ENCODE data around the gene NDST4. TPM values are rescaled to one million over a fixed set of nuclear protein-coding genes. Genes with fewer than 3 reads are reported as not detected.

The NDST4 gene
- total RNA-seq, 1 experiment from 2014 or later: not detected

DNA sequence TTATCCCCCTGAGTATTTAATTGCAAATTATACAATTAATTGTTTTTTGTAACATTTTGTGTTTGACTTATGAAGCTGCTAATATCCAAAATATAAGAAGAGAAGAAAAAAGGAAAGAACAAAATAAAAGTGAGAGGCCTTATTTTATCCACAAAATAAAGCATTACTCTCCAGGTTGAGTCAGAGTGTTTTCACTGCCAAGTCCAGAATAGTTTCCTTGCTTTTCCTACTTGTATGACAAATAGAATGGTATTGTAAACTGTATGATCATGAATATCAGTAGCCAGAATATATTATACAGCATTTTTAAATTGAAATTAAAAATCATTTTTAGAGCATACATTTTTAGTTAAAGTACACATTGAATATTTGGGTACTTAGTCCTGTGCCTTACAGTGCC is 237.8 kb downstream of the NDST4 start:
- Histone ChIP-seq H3K27ac (ENCODE audit: low read length) (no peak overlapping the region), H3K9me3 (ENCODE audit: low read length) (no peaks in the 10 kb centered on the region), H3K36me3 (ENCODE audit: low read depth, low read length) (no peaks in the 10 kb centered on the region), H3K4me1 (ENCODE audit: insufficient read depth, low read length) (no peaks in the 10 kb centered on the region), H3K9me2 (replicated peaks; ENCODE audit: low read length) (no peaks in the 10 kb centered on the region), H3K27me3 (ENCODE audit: low read length) (no peaks in the 10 kb centered on the region), H2AFZ (ENCODE audit: low read length) (no peak overlapping the region), H3F3A (ENCODE audit: low read length, unreplicated experiment) (no peaks in the 10 kb centered on the region), H3K79me2 (ENCODE audit: low read length) (no peaks in the 10 kb centered on the region), H3K4me3 (ENCODE audit: low read length) (no peak overlapping the region), H4K20me1 (ENCODE audit: low read length) (no peaks in the 10 kb centered on the region), H3K4me2 (ENCODE audit: low read length) (no peak overlapping the region), H3K9ac (ENCODE audit: low read length) (no peak overlapping the region)
- TF ChIP-seq EZH2phosphoT487 (IDR thresholded peaks at IDR 0.05; ENCODE audit: borderline replicate concordance, low read length): no peak
- TF ChIP-seq EZH2 (IDR thresholded peaks at IDR 0.05; ENCODE audit: low read length, unreplicated experiment): no peak
- TF ChIP-seq, protein P1, sequence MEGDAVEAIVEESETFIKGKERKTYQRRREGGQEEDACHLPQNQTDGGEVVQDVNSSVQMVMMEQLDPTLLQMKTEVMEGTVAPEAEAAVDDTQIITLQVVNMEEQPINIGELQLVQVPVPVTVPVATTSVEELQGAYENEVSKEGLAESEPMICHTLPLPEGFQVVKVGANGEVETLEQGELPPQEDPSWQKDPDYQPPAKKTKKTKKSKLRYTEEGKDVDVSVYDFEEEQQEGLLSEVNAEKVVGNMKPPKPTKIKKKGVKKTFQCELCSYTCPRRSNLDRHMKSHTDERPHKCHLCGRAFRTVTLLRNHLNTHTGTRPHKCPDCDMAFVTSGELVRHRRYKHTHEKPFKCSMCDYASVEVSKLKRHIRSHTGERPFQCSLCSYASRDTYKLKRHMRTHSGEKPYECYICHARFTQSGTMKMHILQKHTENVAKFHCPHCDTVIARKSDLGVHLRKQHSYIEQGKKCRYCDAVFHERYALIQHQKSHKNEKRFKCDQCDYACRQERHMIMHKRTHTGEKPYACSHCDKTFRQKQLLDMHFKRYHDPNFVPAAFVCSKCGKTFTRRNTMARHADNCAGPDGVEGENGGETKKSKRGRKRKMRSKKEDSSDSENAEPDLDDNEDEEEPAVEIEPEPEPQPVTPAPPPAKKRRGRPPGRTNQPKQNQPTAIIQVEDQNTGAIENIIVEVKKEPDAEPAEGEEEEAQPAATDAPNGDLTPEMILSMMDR (conservative IDR thresholded peaks at IDR 0.05; ENCODE audit: low read depth, low read length): no peak
- CTCF ChIA-PET: no interaction called here
- intact Hi-C loops (cut with micrococcal nuclease): no loop called here
- ATAC-seq (peak; percentile 66), DNase-seq (peak; percentile 5)
- no TSS peak for BruUV-seq (replicated peaks)
- POLR2A ChIA-PET (ENCODE audit: unreplicated experiment): no interaction called here

DNA sequence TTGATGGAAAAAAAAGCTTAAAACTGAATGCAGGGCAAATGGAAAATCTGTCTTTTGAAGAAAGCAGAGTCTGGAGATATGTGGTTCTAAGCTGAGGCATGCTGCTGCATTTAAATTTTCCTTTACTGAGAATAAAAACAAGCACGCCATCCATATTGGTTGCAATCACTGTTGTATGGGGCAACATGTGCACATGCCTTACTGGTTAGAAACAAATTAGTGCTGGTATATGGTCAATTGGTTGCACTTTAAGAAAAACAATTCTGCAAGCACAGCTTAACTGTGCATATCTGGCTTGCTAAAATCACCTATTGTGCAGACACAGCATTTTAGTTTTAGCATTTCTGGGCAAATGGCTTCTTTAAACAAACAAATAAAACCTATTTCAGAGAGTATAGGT is 239.1 kb downstream of the NDST4 start:
- DNase-seq: no peak
- BruUV-seq (replicated peaks): no TSS peak
- Histone ChIP-seq H3K4me1 (ENCODE audit: insufficient read depth, low read length) (no peaks in the 10 kb centered on the region), H3K27me3 (ENCODE audit: low read length) (no peaks in the 10 kb centered on the region), H3K9me3 (ENCODE audit: low read length) (no peaks in the 10 kb centered on the region), H3K79me2 (ENCODE audit: low read length) (no peaks in the 10 kb centered on the region), H2AFZ (ENCODE audit: low read length) (no peak overlapping the region), H3K36me3 (ENCODE audit: low read depth, low read length) (no peaks in the 10 kb centered on the region), H3K27ac (ENCODE audit: low read length) (no peak overlapping the region), H3K4me2 (ENCODE audit: low read length) (no peak overlapping the region), H4K20me1 (ENCODE audit: low read length) (no peaks in the 10 kb centered on the region), H3K4me3 (ENCODE audit: low read length) (no peak overlapping the region), H3F3A (ENCODE audit: low read length, unreplicated experiment) (no peaks in the 10 kb centered on the region), H3K9me2 (replicated peaks; ENCODE audit: low read length) (no peaks in the 10 kb centered on the region), H3K9ac (ENCODE audit: low read length) (no peak overlapping the region)
- intact Hi-C loops (cut with micrococcal nuclease): no loop called here
- CTCF ChIA-PET: no interaction called here
- TF ChIP-seq, protein P1 (conservative IDR thresholded peaks at IDR 0.05; ENCODE audit: low read depth, low read length): no peak
- TF ChIP-seq EZH2phosphoT487 (IDR thresholded peaks at IDR 0.05; ENCODE audit: borderline replicate concordance, low read length): no peak
- TF ChIP-seq EZH2 (IDR thresholded peaks at IDR 0.05; ENCODE audit: low read length, unreplicated experiment): no peak
- no peak for ATAC-seq
- POLR2A ChIA-PET (ENCODE audit: unreplicated experiment): no interaction called here

DNA sequence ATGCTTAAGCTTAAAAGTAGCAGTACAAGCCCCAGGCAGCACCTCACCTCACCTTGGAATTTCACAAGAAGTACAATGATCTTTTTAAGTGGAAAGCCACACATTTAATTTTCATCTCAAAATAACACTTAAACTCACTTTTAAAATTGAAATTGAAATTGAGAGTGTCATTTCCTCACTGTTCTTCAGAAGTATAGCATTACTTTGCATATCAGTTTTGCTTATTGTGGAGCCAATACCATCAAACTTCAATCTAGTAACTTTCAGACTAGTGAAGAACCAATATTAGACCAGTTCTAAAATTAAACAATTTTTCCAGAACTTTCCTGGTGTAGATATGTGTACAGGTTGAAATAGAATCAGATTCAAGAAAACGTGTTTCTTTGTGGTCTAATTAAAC is 242.4 kb downstream of the NDST4 start:
- H3K36me3 ChIP-seq (ENCODE audit: low read depth, low read length): no peaks in the 10 kb centered on the region
- intact Hi-C loops (cut with micrococcal nuclease): no loop called here
- no TSS peak for BruUV-seq (replicated peaks)
- DNase-seq (no peak), ATAC-seq (no peak)
- no peak overlapping the region for H3K9ac ChIP-seq (ENCODE audit: low read length)
- H3K27me3 ChIP-seq (ENCODE audit: low read length): no peaks in the 10 kb centered on the region
- no peak overlapping the region for H2AFZ ChIP-seq (ENCODE audit: low read length)
- H3K9me2 ChIP-seq (replicated peaks; ENCODE audit: low read length): no peaks in the 10 kb centered on the region
- H3K79me2 ChIP-seq (ENCODE audit: low read length): no peaks in the 10 kb centered on the region
- H4K20me1 ChIP-seq (ENCODE audit: low read length): no peaks in the 10 kb centered on the region
- no peak overlapping the region for H3K4me3 ChIP-seq (ENCODE audit: low read length)
- H3K4me2 ChIP-seq (ENCODE audit: low read length): no peak overlapping the region
- ChIA-PET CTCF (no interaction called here), POLR2A (ENCODE audit: unreplicated experiment) (no interaction called here)
- no peaks in the 10 kb centered on the region for H3K4me1 ChIP-seq (ENCODE audit: insufficient read depth, low read length)
- TF ChIP-seq EZH2 (IDR thresholded peaks at IDR 0.05; ENCODE audit: low read length, unreplicated experiment): no peak
- TF ChIP-seq, protein P1 (conservative IDR thresholded peaks at IDR 0.05; ENCODE audit: low read depth, low read length): no peak
- no peak overlapping the region for H3K27ac ChIP-seq (ENCODE audit: low read length)
- no peaks in the 10 kb centered on the region for H3F3A ChIP-seq (ENCODE audit: low read length, unreplicated experiment)
- no peaks in the 10 kb centered on the region for H3K9me3 ChIP-seq (ENCODE audit: low read length)

All from PC-3 (cell line).